HEK293T (cell line): Measurements from ENCODE around the gene SARNP.

Experiments used
- ARNT ChIP-seq: fragments of 450-650 bp; IDR thresholded peaks from 2 replicates; pipeline ENCODE4 v1.6.1; 2017; ENCODE audit warnings: mild to moderate bottlenecking
- FOXM1 ChIP-seq: fragments of 450-650 bp; IDR thresholded peaks from 2 replicates; pipeline ENCODE4 v1.6.1; 2017; ENCODE audit warnings: mild to moderate bottlenecking, borderline replicate concordance
- ZNF384 ChIP-seq: fragments of 450-650 bp; IDR thresholded peaks from 2 replicates; pipeline ENCODE4 v1.6.1; 2016
- TF ChIP-seq, protein P1 (sequence below): fragments of 450-650 bp; IDR thresholded peaks from 2 replicates; pipeline ENCODE4 v1.6.1; 2016

DNA sequence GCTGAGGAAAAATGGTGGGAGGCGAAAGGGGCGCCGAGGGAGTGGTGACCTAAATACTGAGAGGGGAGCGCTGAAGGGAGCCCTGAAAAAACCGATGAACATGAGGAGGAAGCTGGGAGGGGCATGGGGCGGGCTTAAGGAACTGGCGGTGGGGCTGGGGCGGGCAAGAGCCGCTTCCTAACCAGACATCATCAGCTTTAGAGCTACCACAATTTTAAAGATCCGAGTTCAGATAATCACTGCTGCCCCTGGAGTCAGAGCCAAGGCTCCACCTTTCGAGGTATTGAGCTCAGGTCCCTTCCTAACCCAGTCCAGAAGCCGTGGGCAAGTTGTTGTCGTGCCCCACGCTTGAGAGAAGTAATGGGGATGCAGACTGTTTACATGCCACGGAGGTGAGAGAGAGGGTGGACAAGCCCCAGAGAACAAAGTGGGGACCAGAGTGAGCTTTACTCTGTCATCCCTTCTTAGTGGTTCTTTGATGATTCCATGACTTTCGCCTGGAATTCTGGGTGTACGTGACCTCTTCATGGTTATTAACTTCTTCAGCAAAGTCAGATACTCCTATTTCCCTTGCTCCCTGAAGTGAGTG lies 710 bp upstream of the SARNP start:
- TF ChIP-seq, protein P1, sequence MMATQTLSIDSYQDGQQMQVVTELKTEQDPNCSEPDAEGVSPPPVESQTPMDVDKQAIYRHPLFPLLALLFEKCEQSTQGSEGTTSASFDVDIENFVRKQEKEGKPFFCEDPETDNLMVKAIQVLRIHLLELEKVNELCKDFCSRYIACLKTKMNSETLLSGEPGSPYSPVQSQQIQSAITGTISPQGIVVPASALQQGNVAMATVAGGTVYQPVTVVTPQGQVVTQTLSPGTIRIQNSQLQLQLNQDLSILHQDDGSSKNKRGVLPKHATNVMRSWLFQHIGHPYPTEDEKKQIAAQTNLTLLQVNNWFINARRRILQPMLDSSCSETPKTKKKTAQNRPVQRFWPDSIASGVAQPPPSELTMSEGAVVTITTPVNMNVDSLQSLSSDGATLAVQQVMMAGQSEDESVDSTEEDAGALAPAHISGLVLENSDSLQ = no peak
- no peak for TF ChIP-seq FOXM1
- TF ChIP-seq ZNF384 = no peak
- no peak for TF ChIP-seq ARNT
